IMR-90 (cell line): ENCODE results near the gene TMEM131.

Experiments used
- CTCF ChIP-seq: conservative IDR thresholded peaks from 2 replicates; pipeline ENCODE4 v1.5.1; 2012; ENCODE audit warnings: mild to moderate bottlenecking, low read depth, low read length, improper control_type of control experiment
- POLR2A ChIP-seq: IDR thresholded peaks from 2 replicates; pipeline ENCODE4 v1.6.1; 2012; ENCODE audit warnings: mild to moderate bottlenecking, low read depth, low read length
- RAD21 ChIP-seq: IDR thresholded peaks from 2 replicates; pipeline ENCODE4 v1.6.1; 2012; ENCODE audit warnings: low read length, improper control_type of control experiment
- RFX5 ChIP-seq: IDR thresholded peaks from 2 replicates; pipeline ENCODE4 v1.8.0; 2012; ENCODE audit warnings: low read depth, mild to moderate bottlenecking, low read length, moderate library complexity
- USF2 ChIP-seq: fragments of 150-350 bp; IDR thresholded peaks from 2 replicates; pipeline ENCODE4 v1.6.1; 2017; ENCODE audit warnings: mild to moderate bottlenecking, antibody characterized with exemption, low read length, low read depth

GRCh38 chr2:97806738-97807618 lies 188.8 kb downstream of the TMEM131 start:
- TF ChIP-seq RAD21: peak; percentile 98
- peak; percentile 94 for TF ChIP-seq CTCF
- TF ChIP-seq POLR2A: 0 out of 2 replicates have a peak, but pooled peaks have one; percentile 26
- no peak for TF ChIP-seq RFX5
- TF ChIP-seq USF2: no peak
